Hindlimb muscle (tissue), 1 donor: ENCODE data around the gene SUN5. TPM values are rescaled to one million over a fixed set of nuclear protein-coding genes. Genes with fewer than 3 reads are reported as not detected.
"Not testable (repeated sequence)": the region's sequence is repeated elsewhere in the genome, so short reads cannot be mapped to it uniquely, and the experiment has no call there.

Source experiments
- DNase-seq: peaks from one replicate; pipeline ENCODE4 v3.0.0-alpha.2; 2013
- polyA plus RNA-seq: library from polyadenylated mRNA; unstranded; fragments of 120-200 nt; gene quantifications from one replicate; pipeline ENCODE4 v1.2.1, GENCODE V29; 2013; ENCODE audit not compliant: insufficient read length

SUN5 gene
- polyA plus RNA-seq: not detected

GRCh38 chr20:33004141-33004751 is at the start of gene SUN5:
TSS of gene SUN5 (minus strand) at chr20:33004433. CDS start at chr20:33004340, 93 bp downstream.
- DNase-seq: no peak

GRCh38 chr20:33053291-33054106 is 49.3 kb upstream of the SUN5 start, which contains the start of gene BPIFB3:
TSS of gene BPIFB3 (plus strand) at chr20:33053903. CDS start at chr20:33055436, 1,533 bp downstream.
- DNase-seq: no peak

- DNase-seq: no peak
Measured at GRCh38 chr20:33051333-33051732, 47.1 kb upstream of the SUN5 start.

- DNase-seq: no peak
Measured at GRCh38 chr20:33046412-33046811, 42.2 kb upstream of the SUN5 start.

GRCh38 chr20:33045129-33045721 is 41.0 kb upstream of the SUN5 start:
- not testable (repeated sequence) for DNase-seq

- DNase-seq: no peak
Measured at GRCh38 chr20:33043731-33044181, 39.5 kb upstream of the SUN5 start.

- DNase-seq: no peak
Measured at GRCh38 chr20:33042983-33043730, 38.9 kb upstream of the SUN5 start.

GRCh38 chr20:33042430-33042829 is 38.2 kb upstream of the SUN5 start:
- no peak for DNase-seq

GRCh38 chr20:33038243-33038642 is 34.0 kb upstream of the SUN5 start:
- DNase-seq: no peak

- no peak for DNase-seq
Measured at GRCh38 chr20:33037456-33037855, 33.2 kb upstream of the SUN5 start.

GRCh38 chr20:33034901-33035492 is 30.8 kb upstream of the SUN5 start:
- no peak for DNase-seq

- DNase-seq: no peak
Measured at GRCh38 chr20:33034115-33034514, 29.9 kb upstream of the SUN5 start.

GRCh38 chr20:33033381-33033780 is 29.1 kb upstream of the SUN5 start:
- no peak for DNase-seq

- DNase-seq: no peak
Measured at GRCh38 chr20:33032555-33032954, 28.3 kb upstream of the SUN5 start.

GRCh38 chr20:33031531-33031930 is 27.3 kb upstream of the SUN5 start, which contains the start of gene BPIFB6:
TSS of gene BPIFB6 (plus strand) at chr20:33031648. CDS start at chr20:33031648, 0 bp downstream.
- DNase-seq: no peak

- DNase-seq: no peak
Measured at GRCh38 chr20:33030569-33030968, 26.3 kb upstream of the SUN5 start.

GRCh38 chr20:33030076-33030475 is 25.8 kb upstream of the SUN5 start:
- DNase-seq: no peak

GRCh38 chr20:33028875-33029274 is 24.6 kb upstream of the SUN5 start:
- no peak for DNase-seq

GRCh38 chr20:33027769-33028751 is 23.8 kb upstream of the SUN5 start:
- DNase-seq: no peak

- no peak for DNase-seq
Measured at GRCh38 chr20:33026779-33027759, 22.8 kb upstream of the SUN5 start.
